ENCODE measurements around the gene BMAL1. TPM values are rescaled to one million over a fixed set of nuclear protein-coding genes. Genes with fewer than 3 reads are reported as not detected.
"Not testable (repeated sequence)": the region's sequence is repeated elsewhere in the genome, so short reads cannot be mapped to it uniquely, and the experiment has no call there.

Gene BMAL1
- total RNA-seq, 4 donors from 2014 or later, result 41.2 to 97.5 (median 50.7) TPM

DNA sequence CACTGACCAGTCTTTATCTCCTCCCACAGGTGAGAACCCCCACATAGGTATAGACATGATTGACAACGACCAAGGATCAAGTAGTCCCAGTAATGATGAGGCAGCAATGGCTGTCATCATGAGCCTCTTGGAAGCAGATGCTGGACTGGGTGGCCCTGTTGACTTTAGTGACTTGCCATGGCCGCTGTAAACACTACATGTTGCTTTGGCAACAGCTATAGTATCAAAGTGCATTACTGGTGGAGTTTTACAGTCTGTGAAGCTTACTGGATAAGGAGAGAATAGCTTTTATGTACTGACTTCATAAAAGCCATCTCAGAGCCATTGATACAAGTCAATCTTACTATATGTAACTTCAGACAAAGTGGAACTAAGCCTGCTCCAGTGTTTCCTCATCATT is 109.0 kb downstream of the BMAL1 start:
- Histone ChIP-seq H3K27ac (no peak overlapping the region), H3K4me1 (no peaks in the 10 kb centered on the region), H3K9me3 (no peaks in the 10 kb centered on the region), H3K27me3 (no peaks in the 10 kb centered on the region), H3K4me3 (replicated peaks in 1 of 3) (no peak overlapping the region), H3K36me3 (peaks cover 21 to 26% of the 10 kb centered on the region in 2 donors)
- intact Hi-C loops (cut with DNase I), result no loop called here
- no peak for TF ChIP-seq POLR2A (IDR thresholded peaks at IDR 0.05)
- TF ChIP-seq, protein P1, sequence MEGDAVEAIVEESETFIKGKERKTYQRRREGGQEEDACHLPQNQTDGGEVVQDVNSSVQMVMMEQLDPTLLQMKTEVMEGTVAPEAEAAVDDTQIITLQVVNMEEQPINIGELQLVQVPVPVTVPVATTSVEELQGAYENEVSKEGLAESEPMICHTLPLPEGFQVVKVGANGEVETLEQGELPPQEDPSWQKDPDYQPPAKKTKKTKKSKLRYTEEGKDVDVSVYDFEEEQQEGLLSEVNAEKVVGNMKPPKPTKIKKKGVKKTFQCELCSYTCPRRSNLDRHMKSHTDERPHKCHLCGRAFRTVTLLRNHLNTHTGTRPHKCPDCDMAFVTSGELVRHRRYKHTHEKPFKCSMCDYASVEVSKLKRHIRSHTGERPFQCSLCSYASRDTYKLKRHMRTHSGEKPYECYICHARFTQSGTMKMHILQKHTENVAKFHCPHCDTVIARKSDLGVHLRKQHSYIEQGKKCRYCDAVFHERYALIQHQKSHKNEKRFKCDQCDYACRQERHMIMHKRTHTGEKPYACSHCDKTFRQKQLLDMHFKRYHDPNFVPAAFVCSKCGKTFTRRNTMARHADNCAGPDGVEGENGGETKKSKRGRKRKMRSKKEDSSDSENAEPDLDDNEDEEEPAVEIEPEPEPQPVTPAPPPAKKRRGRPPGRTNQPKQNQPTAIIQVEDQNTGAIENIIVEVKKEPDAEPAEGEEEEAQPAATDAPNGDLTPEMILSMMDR (IDR thresholded peaks at IDR 0.05), result no peak
- DNase-seq, result no peak
- 93 to 94% methylated on average over 2 of the region's 2 CpGs for WGBS, 2 donors

DNA sequence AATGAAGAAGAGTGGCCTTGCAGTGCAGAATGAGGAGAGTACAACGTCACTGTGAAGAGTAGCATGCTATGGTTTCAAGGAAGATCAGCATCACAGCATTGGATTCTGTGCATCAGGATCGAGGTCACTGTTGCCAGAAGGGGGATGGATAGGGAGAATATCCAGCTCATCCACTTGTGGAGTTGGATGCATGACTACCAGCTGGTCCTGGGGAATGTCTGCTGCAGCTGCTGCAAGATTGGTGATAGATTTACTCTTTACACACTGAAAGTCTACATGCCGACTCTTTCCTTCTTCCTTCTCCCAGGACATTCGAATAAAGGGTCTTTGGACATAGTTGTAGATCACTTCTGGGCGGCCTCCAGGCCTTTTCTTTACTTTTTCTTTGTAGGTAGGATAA is 111.2 kb downstream of the BMAL1 start:
- Histone ChIP-seq H3K27me3 (no peaks in the 10 kb centered on the region), H3K9me3 (no peaks in the 10 kb centered on the region), H3K4me1 (no peaks in the 10 kb centered on the region), H3K4me3 (replicated peaks in 1 of 3) (no peak overlapping the region), H3K27ac (no peak overlapping the region), H3K36me3 (peaks cover 12 to 17% of the 10 kb centered on the region in 2 donors)
- intact Hi-C loops (cut with DNase I), result no loop called here
- WGBS, 2 donors, result 90 to 94% methylated on average over 5 of the region's 5 CpGs
- no peak for TF ChIP-seq POLR2A (IDR thresholded peaks at IDR 0.05)
- TF ChIP-seq, protein P1 (IDR thresholded peaks at IDR 0.05), result no peak
- DNase-seq, result no peak

DNA sequence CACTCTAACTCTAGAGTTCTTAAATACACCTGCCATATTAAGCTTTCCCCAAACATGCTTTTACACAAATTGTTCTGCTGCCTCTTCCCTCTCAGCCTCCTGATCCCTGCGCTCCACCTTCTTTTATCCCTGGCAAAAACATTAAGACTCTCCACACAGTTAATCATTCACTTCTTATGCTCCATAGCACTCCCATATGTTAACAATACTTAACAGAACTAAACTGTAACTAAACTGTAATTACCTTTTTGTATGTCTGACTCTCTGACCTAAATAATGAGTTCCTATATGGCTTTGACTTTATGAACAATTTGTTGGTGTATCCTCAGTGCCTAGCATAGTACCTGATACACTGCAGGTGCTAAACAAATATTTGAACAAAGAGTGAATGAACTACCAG is 113.6 kb downstream of the BMAL1 start:
- no peaks in the 10 kb centered on the region for H3K4me1 ChIP-seq
- no peaks in the 10 kb centered on the region for H3K9me3 ChIP-seq
- no peak for DNase-seq
- no peak overlapping the region for H3K27ac ChIP-seq
- no peak overlapping the region for H3K4me3 ChIP-seq (replicated peaks in 1 of 3)
- peaks cover 12 to 13% of the 10 kb centered on the region in 2 donors for H3K36me3 ChIP-seq
- WGBS, 2 donors, result 96 to 100% methylated on average over 1 of the region's 1 CpG
- no peak for TF ChIP-seq POLR2A (IDR thresholded peaks at IDR 0.05)
- TF ChIP-seq, protein P1 (IDR thresholded peaks at IDR 0.05), result no peak
- H3K27me3 ChIP-seq, result no peaks in the 10 kb centered on the region
- intact Hi-C loops (cut with DNase I), result no loop called here

DNA sequence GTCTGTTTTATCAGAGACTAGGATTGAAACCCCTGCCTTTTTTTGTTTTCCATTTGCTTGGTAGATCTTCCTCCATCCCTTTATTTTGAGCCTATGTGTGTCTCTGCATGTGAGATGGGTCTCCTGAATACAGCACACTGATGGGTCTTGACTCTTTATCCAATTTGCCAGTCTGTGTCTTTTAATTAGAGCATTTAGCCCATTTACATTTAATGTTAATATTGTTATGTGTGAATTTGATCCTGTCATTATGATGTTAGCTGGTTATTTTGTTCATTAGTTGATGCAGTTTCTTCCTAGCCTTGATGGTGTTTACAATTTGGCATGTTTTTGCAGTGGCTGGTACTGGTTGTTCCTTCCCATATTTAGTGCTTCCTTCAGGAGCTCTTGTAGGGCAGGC is 120.7 kb downstream of the BMAL1 start:
- H3K4me3 ChIP-seq (replicated peaks in 1 of 3); intact Hi-C loops (cut with DNase I); H3K27ac ChIP-seq; H3K9me3 ChIP-seq; H3K36me3 ChIP-seq; DNase-seq; H3K4me1 ChIP-seq; H3K27me3 ChIP-seq: not testable (repeated sequence)

DNA sequence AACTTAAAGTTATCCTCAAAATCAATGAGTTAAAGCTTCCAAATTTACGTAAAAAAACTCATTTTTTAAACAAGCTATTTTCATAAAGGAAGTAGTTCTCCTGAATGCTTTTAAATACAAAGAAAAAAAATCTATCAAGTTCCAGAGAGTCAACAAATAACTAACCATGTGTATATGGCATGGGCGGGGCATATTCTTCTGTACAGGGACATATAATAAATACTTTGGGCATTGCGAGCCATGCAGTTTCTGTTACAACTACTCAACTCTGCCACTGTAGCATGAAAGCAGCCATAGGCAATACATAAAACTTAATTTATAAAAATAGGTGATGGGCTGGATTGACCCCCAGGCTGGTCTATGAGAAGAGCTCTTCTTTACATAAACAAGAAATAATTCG is 127.6 kb downstream of the BMAL1 start:
- 96 to 98% methylated on average over 4 of the region's 4 CpGs for WGBS, 2 donors
- TF ChIP-seq POLR2A (IDR thresholded peaks at IDR 0.05), result no peak
- TF ChIP-seq, protein P1 (IDR thresholded peaks at IDR 0.05), result no peak
- Histone ChIP-seq H3K36me3 (no peaks in the 10 kb centered on the region), H3K27ac (no peak overlapping the region), H3K9me3 (no peaks in the 10 kb centered on the region), H3K4me1 (no peaks in the 10 kb centered on the region), H3K4me3 (replicated peaks in 1 of 3) (no peak overlapping the region), H3K27me3 (no peaks in the 10 kb centered on the region)
- no peak for DNase-seq
- intact Hi-C loops (cut with DNase I), result no loop called here

DNA sequence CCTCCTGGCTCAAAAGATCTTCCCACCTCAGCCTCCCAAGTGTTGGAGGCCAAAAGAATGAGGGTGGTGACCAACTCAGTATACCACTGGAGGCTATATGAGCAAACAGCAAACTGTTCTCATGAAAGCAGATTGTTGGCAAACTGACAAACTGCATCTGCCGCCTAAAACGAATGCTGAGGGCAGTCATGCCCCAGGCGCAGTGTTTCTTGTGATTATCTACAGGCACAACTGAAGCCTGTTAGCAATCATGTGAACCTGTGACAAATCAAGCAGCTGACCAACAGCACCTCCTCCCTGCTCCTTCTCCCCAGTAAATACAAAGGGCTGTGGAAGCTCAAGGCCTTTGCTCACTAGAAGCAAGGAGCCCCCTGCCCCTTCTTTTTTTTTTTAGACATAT is 137.6 kb downstream of the BMAL1 start:
- no peaks in the 10 kb centered on the region for H3K4me1 ChIP-seq

More for the DNA sequence above, 137.6 kb downstream of the BMAL1 start:
- H3K9me3 ChIP-seq, result no peaks in the 10 kb centered on the region
- H3K36me3 ChIP-seq, result peaks cover 0 to 4% of the 10 kb centered on the region in 2 donors
- H3K27me3 ChIP-seq, result no peaks in the 10 kb centered on the region
- H3K27ac ChIP-seq, result no peak overlapping the region
- 86 to 88% methylated on average over 3 of the region's 3 CpGs for WGBS, 2 donors
- no peak overlapping the region for H3K4me3 ChIP-seq (replicated peaks in 1 of 3)
- no peak for DNase-seq
- TF ChIP-seq, protein P1 (IDR thresholded peaks at IDR 0.05), result no peak
- no peak for TF ChIP-seq POLR2A (IDR thresholded peaks at IDR 0.05)
- intact Hi-C loops (cut with DNase I), result no loop called here

All from thyroid gland (tissue), 4 donors.